ENCODE data around the gene PLEKHN1.
A peak's percentile ranks its signal among the peaks of the same experiment; 100 is the strongest.
"Not testable (repeated sequence)": the region's sequence is repeated elsewhere in the genome, so short reads cannot be mapped to it uniquely, and the experiment has no call there.

The PLEKHN1 gene

GRCh38 chr1:1006305-1007159, 40.2 kb downstream of the PLEKHN1 start:
- TF ChIP-seq, protein P1, sequence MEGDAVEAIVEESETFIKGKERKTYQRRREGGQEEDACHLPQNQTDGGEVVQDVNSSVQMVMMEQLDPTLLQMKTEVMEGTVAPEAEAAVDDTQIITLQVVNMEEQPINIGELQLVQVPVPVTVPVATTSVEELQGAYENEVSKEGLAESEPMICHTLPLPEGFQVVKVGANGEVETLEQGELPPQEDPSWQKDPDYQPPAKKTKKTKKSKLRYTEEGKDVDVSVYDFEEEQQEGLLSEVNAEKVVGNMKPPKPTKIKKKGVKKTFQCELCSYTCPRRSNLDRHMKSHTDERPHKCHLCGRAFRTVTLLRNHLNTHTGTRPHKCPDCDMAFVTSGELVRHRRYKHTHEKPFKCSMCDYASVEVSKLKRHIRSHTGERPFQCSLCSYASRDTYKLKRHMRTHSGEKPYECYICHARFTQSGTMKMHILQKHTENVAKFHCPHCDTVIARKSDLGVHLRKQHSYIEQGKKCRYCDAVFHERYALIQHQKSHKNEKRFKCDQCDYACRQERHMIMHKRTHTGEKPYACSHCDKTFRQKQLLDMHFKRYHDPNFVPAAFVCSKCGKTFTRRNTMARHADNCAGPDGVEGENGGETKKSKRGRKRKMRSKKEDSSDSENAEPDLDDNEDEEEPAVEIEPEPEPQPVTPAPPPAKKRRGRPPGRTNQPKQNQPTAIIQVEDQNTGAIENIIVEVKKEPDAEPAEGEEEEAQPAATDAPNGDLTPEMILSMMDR (IDR thresholded peaks at IDR 0.05; ENCODE audit: unreplicated experiment in 3 of 3): no peak
- Mint-ChIP-seq H3K4me1 (peaks cover 21% of the 10 kb centered on the region), H3K27ac (no peak overlapping the region), H3K36me3 (ENCODE audit: low read depth) (no peaks in the 10 kb centered on the region), H3K4me3 (peak overlapping the region in 2 of 3 experiments; percentile 10 to 17), H3K9me3 (no peaks in the 10 kb centered on the region), H3K27me3 (ENCODE audit: low read depth) (peaks cover 4% of the 10 kb centered on the region)

DNA sequence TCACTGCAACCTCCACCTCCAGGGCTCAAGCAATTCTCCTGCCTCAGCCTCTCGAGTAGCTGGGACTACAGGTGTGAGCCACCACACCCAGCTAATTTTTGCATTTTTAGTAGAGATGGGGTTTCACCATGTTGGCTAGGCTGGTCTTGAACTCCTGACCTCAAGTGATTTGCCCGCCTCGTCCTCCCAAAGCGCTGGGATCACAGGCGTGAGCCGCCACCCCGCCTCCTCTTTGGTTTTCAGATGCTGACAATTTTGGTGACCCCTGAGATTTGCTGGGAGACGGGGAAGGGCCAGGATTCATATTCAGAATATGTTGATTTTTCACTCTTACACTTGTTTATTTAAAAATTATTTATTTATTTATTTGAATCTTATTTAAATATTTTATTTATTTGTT, 43.8 kb downstream of the PLEKHN1 start:
- not testable (repeated sequence) for H3K27ac Mint-ChIP-seq; H3K9me3 Mint-ChIP-seq; H3K36me3 Mint-ChIP-seq (ENCODE audit: low read depth); H3K27me3 Mint-ChIP-seq (ENCODE audit: low read depth); H3K4me3 Mint-ChIP-seq
- H3K4me1 Mint-ChIP-seq: peaks cover 20% of the 10 kb centered on the region

GRCh38 chr1:1011396-1011949, 45.2 kb downstream of the PLEKHN1 start:
- H3K4me1 Mint-ChIP-seq: peaks cover 12% of the 10 kb centered on the region
- no peak overlapping the region for H3K4me3 Mint-ChIP-seq
- TF ChIP-seq, protein P1 (IDR thresholded peaks at IDR 0.05; ENCODE audit: unreplicated experiment in 3 of 3): no peak
- H3K36me3 Mint-ChIP-seq (ENCODE audit: low read depth): no peaks in the 10 kb centered on the region
- no peaks in the 10 kb centered on the region for H3K9me3 Mint-ChIP-seq
- H3K27ac Mint-ChIP-seq: no peak overlapping the region
- peaks cover 3% of the 10 kb centered on the region for H3K27me3 Mint-ChIP-seq (ENCODE audit: low read depth)

GRCh38 chr1:1012736-1013104, 46.4 kb downstream of the PLEKHN1 start:
- not testable (repeated sequence) for H3K9me3 Mint-ChIP-seq; H3K36me3 Mint-ChIP-seq (ENCODE audit: low read depth); H3K27me3 Mint-ChIP-seq (ENCODE audit: low read depth)
- H3K4me3 Mint-ChIP-seq: peak overlapping the region; percentile 90 to 91 (median 90)
- H3K27ac Mint-ChIP-seq: peak overlapping the region; percentile 84 to 92 (median 89)
- peaks cover 17% of the 10 kb centered on the region for H3K4me1 Mint-ChIP-seq

DNA sequence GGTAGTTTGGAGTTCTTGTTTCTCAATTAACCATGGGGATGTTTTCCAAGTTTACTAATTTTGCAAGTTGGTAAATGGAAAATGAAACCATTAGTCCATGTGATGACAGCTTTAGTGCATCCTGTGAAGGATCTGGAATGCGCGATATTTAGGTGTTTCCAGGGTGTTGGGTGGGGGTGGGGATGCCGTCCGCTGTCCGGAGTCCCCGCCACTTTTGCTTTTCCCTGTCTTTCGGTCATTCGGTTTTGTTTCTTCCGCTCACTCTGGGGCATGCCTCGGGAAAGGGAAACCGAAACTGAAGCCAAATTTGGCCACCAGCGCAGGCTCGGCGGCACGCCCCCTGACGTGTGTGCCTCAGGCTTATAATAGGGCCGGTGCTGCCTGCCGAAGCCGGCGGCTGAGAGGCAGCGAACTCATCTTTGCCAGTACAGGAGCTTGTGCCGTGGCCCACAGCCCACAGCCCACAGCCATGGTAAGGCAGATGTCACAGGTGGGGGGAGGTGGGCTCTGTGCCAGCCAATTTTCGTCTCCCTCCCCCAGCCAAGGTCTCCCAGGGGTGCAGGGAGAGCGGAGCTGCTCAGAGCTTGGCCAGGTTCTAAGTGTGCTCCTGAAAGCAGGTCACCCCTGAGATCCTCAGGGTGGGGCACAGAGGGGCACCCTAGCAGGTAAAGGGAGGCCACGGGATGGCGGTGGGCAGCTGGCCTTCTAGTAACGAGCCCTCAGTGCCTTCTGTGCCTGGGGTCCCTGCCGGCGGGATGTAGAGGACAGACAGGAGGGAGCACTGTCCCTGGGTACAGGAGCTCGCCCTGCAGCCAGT, 47.0 kb downstream of the PLEKHN1 start, which contains the start of gene ISG15:
ISG15 (plus strand) TSS at position 393 of the 817 bp plus-strand sequence; CDS start at position 470, 77 bp downstream.
- peaks cover 3% of the 10 kb centered on the region for H3K27me3 Mint-ChIP-seq (ENCODE audit: low read depth)
- TF ChIP-seq, protein P1 (IDR thresholded peaks at IDR 0.05; ENCODE audit: unreplicated experiment in 3 of 3): no peak
- H3K4me1 Mint-ChIP-seq: peaks cover 13% of the 10 kb centered on the region
- H3K27ac Mint-ChIP-seq: peak within 1 kb of the TSS; percentile 84 to 92 (median 89)
- no peaks in the 10 kb centered on the region for H3K36me3 Mint-ChIP-seq (ENCODE audit: low read depth)
- no peaks in the 10 kb centered on the region for H3K9me3 Mint-ChIP-seq
- peak within 1 kb of the TSS; percentile 90 to 91 (median 90) for H3K4me3 Mint-ChIP-seq

DNA sequence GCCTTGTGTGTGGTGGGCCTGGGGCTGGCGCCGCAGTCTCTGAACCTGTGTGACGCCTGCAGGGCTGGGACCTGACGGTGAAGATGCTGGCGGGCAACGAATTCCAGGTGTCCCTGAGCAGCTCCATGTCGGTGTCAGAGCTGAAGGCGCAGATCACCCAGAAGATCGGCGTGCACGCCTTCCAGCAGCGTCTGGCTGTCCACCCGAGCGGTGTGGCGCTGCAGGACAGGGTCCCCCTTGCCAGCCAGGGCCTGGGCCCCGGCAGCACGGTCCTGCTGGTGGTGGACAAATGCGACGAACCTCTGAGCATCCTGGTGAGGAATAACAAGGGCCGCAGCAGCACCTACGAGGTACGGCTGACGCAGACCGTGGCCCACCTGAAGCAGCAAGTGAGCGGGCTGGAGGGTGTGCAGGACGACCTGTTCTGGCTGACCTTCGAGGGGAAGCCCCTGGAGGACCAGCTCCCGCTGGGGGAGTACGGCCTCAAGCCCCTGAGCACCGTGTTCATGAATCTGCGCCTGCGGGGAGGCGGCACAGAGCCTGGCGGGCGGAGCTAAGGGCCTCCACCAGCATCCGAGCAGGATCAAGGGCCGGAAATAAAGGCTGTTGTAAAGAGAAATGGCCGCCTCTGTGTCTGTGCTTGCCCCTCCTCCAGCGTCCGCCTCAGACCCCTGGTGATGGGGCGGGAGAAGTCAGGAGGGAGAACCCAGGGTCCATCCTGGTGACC, 47.8 kb downstream of the PLEKHN1 start:
- peaks cover 3% of the 10 kb centered on the region for H3K27me3 Mint-ChIP-seq (ENCODE audit: low read depth)
- no peaks in the 10 kb centered on the region for H3K9me3 Mint-ChIP-seq
- H3K4me3 Mint-ChIP-seq: peak overlapping the region; percentile 90 to 91 (median 90)
- no peaks in the 10 kb centered on the region for H3K36me3 Mint-ChIP-seq (ENCODE audit: low read depth)
- TF ChIP-seq, protein P1 (IDR thresholded peaks at IDR 0.05; ENCODE audit: unreplicated experiment in 3 of 3): no peak
- H3K27ac Mint-ChIP-seq: peak overlapping the region; percentile 59 to 82 (median 68)
- H3K4me1 Mint-ChIP-seq: peaks cover 12% of the 10 kb centered on the region

All from nephron (organoid).